Upper lobe of right lung (tissue), 1 donor: ENCODE results near the gene NPY5R. TPM values are rescaled to one million over a fixed set of nuclear protein-coding genes. Genes with fewer than 3 reads are reported as not detected.

Experiments
- ATAC-seq: fragments of 200-7000 bp; cut with Tn5 transposase; one replicate; pipeline ENCODE4 v1.9.1; 2020; ENCODE audit warnings: mild to moderate bottlenecking, moderate library complexity
- DNase-seq: peaks from one replicate; pipeline ENCODE4 v3.0.0-alpha.2; 2020
- H3K27ac ChIP-seq: fragments of 200-600 bp; one replicate; pipeline ENCODE4 v1.8.0; 2022
- H3K27me3 ChIP-seq: fragments of 200-600 bp; one replicate; pipeline ENCODE4 v1.8.0; 2022; ENCODE audit warnings: mild to moderate bottlenecking
- H3K36me3 ChIP-seq: fragments of 200-600 bp; one replicate; pipeline ENCODE4 v1.8.0; 2022
- H3K4me1 ChIP-seq: fragments of 200-600 bp; one replicate; pipeline ENCODE4 v1.8.0; 2022
- H3K4me3 ChIP-seq: fragments of 200-600 bp; one replicate; pipeline ENCODE4 v1.8.0; 2022; ENCODE audit warnings: mild to moderate bottlenecking
- H3K9me3 ChIP-seq: fragments of 200-600 bp; one replicate; pipeline ENCODE4 v1.8.0; 2022
- intact Hi-C: fragments of 100-400 bp; cut with DNase I; formaldehyde crosslinking; loops from one replicate; pipeline ENCODE4 v1.11.0; 2022
- total RNA-seq: library from RNA; stranded (reverse); fragmentation: NEBNext Ultra II Directional; extraction: Animal tissue kit (Norgen Biotek cat#: 25700); gene quantifications from one replicate; pipeline ENCODE4 v1.2.1, GENCODE V29; 2021
- TF ChIP-seq, protein P1 (sequence below): fragments of 200-600 bp; IDR thresholded peaks from one replicate; pipeline ENCODE4 v1.8.0; 2022; ENCODE audit warnings: antibody characterized with exemption
- donor health status: DM: no; HTN: yes; CAD: no; lungs with severe emphysema.

NPY5R gene
- total RNA-seq, 1 donor from 2014 or later, result 0.38 TPM

DNA sequence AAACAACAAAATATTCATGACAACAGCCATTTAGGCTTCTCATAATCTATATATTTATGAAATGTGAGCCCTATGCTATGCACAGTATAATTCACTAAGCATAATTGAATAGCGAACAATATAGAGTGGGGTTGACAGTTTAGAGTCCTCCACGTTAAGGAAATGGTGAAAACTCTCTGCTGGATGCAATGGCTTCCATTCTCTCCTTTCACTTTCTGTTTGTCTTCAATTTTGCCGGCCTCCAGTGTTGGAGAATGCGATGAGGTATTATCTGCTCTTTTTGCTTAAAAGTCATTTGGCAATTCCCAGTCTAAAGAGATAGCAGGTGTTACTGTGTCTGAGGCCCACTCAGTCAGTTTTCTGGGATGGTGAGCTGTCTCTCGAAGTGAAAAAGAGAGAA is 52.1 kb downstream of the NPY5R start:
- no peaks in the 10 kb centered on the region for H3K36me3 ChIP-seq
- H3K4me1 ChIP-seq, result no peaks in the 10 kb centered on the region
- intact Hi-C loops, result no loop called here
- H3K27me3 ChIP-seq, result no peaks in the 10 kb centered on the region
- no peak overlapping the region for H3K4me3 ChIP-seq
- DNase-seq, result no peak
- TF ChIP-seq, protein P1, sequence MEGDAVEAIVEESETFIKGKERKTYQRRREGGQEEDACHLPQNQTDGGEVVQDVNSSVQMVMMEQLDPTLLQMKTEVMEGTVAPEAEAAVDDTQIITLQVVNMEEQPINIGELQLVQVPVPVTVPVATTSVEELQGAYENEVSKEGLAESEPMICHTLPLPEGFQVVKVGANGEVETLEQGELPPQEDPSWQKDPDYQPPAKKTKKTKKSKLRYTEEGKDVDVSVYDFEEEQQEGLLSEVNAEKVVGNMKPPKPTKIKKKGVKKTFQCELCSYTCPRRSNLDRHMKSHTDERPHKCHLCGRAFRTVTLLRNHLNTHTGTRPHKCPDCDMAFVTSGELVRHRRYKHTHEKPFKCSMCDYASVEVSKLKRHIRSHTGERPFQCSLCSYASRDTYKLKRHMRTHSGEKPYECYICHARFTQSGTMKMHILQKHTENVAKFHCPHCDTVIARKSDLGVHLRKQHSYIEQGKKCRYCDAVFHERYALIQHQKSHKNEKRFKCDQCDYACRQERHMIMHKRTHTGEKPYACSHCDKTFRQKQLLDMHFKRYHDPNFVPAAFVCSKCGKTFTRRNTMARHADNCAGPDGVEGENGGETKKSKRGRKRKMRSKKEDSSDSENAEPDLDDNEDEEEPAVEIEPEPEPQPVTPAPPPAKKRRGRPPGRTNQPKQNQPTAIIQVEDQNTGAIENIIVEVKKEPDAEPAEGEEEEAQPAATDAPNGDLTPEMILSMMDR, result no peak
- no peak overlapping the region for H3K27ac ChIP-seq
- no peak for ATAC-seq
- no peaks in the 10 kb centered on the region for H3K9me3 ChIP-seq

DNA sequence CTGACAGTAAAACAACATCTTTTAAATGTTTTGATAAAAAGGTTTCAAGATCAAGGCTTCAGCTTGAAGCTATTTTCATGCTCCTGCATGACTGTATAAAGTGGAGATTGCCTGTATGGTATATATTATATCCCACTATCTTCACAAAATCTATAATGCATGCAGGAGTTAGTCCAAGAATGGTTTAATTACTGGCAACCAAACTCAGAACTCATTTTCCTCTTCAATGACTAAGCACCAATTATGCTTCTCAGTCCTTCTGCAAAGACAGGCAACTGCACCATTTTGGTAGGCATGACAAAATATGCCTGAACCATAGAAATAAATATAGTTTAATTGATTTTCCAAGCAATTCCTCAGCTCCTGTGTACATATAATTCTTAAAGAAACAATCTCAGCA is 54.5 kb downstream of the NPY5R start:
- intact Hi-C loops, result no loop called here
- Histone ChIP-seq H3K27me3 (no peaks in the 10 kb centered on the region), H3K4me1 (no peaks in the 10 kb centered on the region), H3K27ac (no peak overlapping the region), H3K36me3 (no peaks in the 10 kb centered on the region), H3K9me3 (no peaks in the 10 kb centered on the region), H3K4me3 (no peak overlapping the region)
- TF ChIP-seq, protein P1, result no peak
- ATAC-seq (no peak), DNase-seq (no peak)

DNA sequence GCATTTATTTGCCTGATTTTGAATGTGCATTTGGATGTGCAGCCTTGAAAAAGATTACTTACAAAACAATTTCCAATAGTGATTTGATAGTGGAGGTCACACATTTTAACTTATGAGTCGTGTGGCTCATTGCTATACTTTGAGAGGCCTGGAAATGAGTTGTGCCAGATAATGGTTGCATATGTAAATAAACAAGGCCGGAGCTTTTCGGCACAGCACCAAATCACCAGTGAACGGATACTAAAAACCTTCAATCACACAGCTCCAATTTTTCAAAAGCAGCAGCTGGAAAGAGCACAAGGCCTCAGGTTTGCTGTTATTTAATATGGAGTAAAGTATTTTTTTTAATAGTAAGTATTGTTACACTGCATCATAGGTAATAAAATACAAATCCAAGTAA is 57.2 kb downstream of the NPY5R start:
- no peak for ATAC-seq
- H3K27me3 ChIP-seq, result no peaks in the 10 kb centered on the region
- H3K36me3 ChIP-seq, result no peaks in the 10 kb centered on the region
- H3K4me3 ChIP-seq, result no peak overlapping the region
- no peak for DNase-seq
- TF ChIP-seq, protein P1, result no peak
- H3K9me3 ChIP-seq, result no peaks in the 10 kb centered on the region
- H3K4me1 ChIP-seq, result no peaks in the 10 kb centered on the region
- intact Hi-C loops, result no loop called here
- no peak overlapping the region for H3K27ac ChIP-seq

Other genes starting within 250 kb of the NPY5R start
- 23.2 TPM for gene NAF1, start 177.0 kb upstream of the NPY5R start, total RNA-seq
- gene NPY1R, start 11.3 kb upstream of the NPY5R start, total RNA-seq, result 4.6 TPM
- not detected for gene TKTL2, start 129.9 kb downstream of the NPY5R start, total RNA-seq
- 18.8 TPM for gene TMA16, start 150.8 kb downstream of the NPY5R start, total RNA-seq